Measurements from ENCODE around the gene ATRAID.
"Not testable (repeated sequence)": the region's sequence is repeated elsewhere in the genome, so short reads cannot be mapped to it uniquely, and the experiment has no call there.

The ATRAID gene

GRCh38 chr2:27194538-27195354 lies 17.1 kb upstream of the ATRAID start:
- FAIRE-seq: no peak

- not testable (repeated sequence) for FAIRE-seq
Measured at GRCh38 chr2:27195799-27196198, 16.0 kb upstream of the ATRAID start.

- not testable (repeated sequence) for FAIRE-seq
Measured at GRCh38 chr2:27198068-27198467, 13.8 kb upstream of the ATRAID start.

- FAIRE-seq: no peak
Measured at GRCh38 chr2:27198627-27199026, 13.2 kb upstream of the ATRAID start.

- FAIRE-seq: no peak
Measured at GRCh38 chr2:27199241-27199640, 12.6 kb upstream of the ATRAID start.

- FAIRE-seq: no peak
Measured at GRCh38 chr2:27201675-27202074, 10.2 kb upstream of the ATRAID start.

GRCh38 chr2:27202854-27203253 lies 9.0 kb upstream of the ATRAID start:
- FAIRE-seq: no peak

- no peak for FAIRE-seq
Measured at GRCh38 chr2:27203741-27204140, 8.1 kb upstream of the ATRAID start.

- FAIRE-seq: no peak
Measured at GRCh38 chr2:27204566-27204965, 7.3 kb upstream of the ATRAID start.

GRCh38 chr2:27205206-27205605 lies 6.6 kb upstream of the ATRAID start:
- FAIRE-seq: no peak

GRCh38 chr2:27206346-27206745 lies 5.5 kb upstream of the ATRAID start:
- no peak for FAIRE-seq

- no peak for FAIRE-seq
Measured at GRCh38 chr2:27208486-27209050, 3.3 kb upstream of the ATRAID start.

- FAIRE-seq: no peak
Measured at GRCh38 chr2:27209621-27210401, 2.0 kb upstream of the ATRAID start.

GRCh38 chr2:27211241-27211942 lies 449 bp upstream of the ATRAID start:
- no peak for FAIRE-seq

- no peak for FAIRE-seq
Measured at GRCh38 chr2:27212626-27213471, 1.0 kb downstream of the ATRAID start.

GRCh38 chr2:27214941-27215340 lies 3.1 kb downstream of the ATRAID start:
- FAIRE-seq: no peak

- no peak for FAIRE-seq
Measured at GRCh38 chr2:27216416-27217137, 4.7 kb downstream of the ATRAID start.

GRCh38 chr2:27217173-27218121 lies 5.6 kb downstream of the ATRAID start, which contains the start of gene CAD:
TSS of gene CAD (plus strand) at chr2:27217369. CDS start at chr2:27217552, 183 bp downstream.
- no peak for FAIRE-seq

- FAIRE-seq: no peak
Measured at GRCh38 chr2:27218614-27219013, 6.8 kb downstream of the ATRAID start.

- FAIRE-seq: no peak
Measured at GRCh38 chr2:27219091-27219490, 7.2 kb downstream of the ATRAID start.

Measured in G401.6 (cell line).